HG03175 (cell line): Measurements from ENCODE around the gene SLC9A9.
"Not testable (repeated sequence)": the region's sequence is repeated elsewhere in the genome, so short reads cannot be mapped to it uniquely, and the experiment has no call there.

Source experiments
- ATAC-seq: cut with Tn5 transposase; IDR thresholded peaks from one replicate; pipeline ENCODE4 v1.9.1; 2021; ENCODE audit warnings: mild to moderate bottlenecking, moderate library complexity; ENCODE audit not compliant: unreplicated experiment

SLC9A9 gene

DNA sequence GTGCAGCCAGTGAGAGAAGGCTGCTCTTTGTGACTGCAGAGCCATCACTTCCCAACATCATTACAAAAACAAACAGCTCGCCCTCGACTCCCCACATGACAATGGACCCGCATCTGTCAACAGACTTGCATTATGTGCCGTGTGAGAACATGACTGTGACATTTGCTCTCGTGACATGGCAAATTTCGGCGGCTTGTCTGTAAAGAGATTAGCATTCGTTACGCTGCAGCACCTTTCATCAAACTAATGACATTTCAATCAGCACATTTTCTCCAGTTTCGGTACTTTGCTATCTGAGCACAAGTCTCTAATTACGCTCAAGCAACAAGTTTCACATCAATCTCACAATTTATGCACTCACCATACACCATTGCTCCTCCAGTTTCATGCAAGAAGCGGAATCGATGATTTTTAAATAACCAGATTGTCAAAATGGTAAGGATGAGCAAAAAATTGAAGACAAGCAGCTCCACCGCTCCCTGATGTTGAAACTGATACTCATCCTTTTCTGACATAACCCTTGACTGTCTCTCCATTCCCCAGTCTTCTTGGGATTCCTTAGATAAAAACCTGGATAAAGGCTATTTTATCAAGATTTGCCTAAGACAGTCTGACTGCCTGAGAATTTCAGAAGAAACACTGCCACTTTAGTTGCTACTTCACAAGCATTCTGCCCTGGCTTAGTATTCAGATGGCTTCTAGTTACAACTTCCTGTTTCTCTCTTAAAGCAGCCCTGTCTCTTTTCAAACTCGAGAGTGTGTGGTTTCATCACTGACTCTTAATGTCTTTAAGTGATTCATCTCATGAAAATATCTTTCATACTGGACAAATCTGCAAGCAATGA, at the start of gene SLC9A9:
Gene SLC9A9 (minus strand): TSS at position 682 of the 845 bp plus-strand sequence. CDS start 146 bp downstream, at position 536.
- ATAC-seq = peak; percentile 95

DNA sequence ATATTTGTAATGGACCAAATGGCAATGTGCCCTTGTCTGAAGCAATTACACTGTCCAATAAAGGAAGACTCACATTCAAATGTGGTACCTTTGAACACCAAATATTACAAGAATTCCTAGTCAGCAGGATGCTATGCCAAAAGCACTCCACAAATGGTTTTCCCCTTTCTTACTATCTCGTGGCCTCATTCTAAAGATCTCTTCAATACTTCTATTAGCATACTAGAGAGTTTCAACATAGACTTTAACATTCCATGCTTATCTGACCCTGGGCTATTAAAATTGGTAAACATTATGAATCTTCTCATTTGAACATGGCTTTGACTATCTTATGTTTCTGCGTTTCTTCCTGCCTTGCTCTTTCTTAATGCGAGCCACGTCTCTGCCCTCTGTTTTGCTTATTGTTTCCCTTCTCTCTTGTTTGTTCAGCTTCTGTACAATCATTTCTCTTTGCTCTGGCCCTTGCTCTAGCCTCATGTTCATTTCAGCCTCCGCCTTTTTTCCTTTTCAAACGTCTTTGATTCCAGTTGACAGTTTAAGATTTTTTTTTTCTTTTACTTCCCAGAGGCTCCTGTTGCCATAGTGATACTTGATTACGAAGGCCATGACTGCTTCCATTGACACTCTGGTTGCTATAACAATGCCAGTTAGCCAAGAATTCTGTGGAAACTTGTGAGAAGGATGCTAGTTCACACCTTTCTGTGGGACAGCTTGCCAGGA, 49.5 kb upstream of the SLC9A9 start:
- no peak for ATAC-seq

DNA sequence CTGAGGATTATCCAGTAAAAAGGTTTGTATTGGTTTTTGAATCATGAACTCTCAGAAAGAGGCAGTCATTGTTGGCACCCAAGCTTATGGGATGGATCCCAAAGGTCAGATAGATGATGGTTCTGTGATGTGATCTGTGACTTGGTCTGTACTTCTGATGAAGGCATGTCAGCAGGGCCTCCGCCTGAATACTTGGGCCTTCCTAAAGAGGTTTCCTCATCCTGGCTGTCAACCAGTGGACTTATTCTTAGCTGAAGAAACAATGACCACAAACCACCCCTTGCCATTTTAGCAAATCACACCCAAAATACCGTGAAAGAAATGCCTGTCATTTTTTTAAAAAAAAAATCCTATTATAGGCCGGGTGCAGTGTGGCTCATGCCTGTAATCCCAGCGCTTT, 48.2 kb upstream of the SLC9A9 start:
- ATAC-seq = no peak

DNA sequence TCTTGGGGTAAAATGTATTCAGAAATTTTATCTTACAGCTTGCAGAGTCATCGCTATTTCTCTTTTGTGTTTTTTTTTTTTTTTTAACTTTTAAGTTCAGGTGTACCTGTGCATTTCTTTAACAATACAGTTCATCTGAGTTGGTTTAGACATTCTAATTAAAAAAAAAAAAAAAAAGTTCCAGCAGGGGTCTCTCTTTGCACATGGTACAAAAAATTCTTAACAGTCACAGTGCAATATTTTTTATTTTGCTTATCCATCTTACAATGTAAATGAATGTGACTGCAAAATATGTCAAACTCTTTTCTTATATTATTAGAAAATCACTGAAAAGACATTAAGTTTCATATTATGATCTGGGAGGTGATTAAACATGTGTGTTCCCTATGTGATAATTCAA, 47.5 kb upstream of the SLC9A9 start:
- no peak for ATAC-seq

DNA sequence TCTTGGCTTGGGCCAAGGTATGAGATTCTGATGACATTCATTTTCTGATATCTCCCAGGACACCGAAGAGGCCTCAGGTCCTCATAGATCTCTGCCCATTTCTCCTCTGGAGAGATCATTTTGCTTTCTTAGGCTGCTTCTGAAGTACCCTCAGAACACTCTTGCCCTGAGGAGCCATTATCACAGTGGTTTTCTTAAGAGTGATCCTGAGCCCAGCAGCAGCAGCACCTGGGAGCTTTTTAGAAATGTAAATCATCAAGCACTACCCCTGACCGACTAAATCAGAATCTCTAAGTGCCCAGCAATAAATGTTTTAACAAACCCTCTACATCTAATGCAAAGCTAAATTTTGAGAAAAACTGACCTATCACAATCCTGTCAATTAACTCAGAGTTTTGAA, 40.6 kb upstream of the SLC9A9 start:
- no peak for ATAC-seq

DNA sequence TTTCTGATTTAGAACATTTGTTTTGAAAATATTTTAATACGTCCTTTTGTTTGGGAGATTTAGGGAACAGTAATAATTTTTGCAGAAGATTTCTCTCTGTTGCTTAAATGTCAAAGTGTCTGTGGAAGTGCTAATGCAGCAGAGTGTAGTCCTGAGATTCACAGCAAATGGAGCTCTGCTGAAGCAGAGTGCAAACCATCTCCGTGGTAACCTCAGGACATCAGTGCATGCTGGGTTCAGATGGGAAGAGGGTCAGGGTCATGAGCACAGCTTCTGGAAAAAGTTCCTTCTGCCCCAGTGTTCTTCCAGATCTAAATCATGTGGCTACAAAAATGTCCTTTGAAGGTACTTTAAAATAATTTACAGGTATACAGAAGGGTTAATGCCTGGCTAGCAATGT, 39.9 kb upstream of the SLC9A9 start:
- ATAC-seq = no peak

DNA sequence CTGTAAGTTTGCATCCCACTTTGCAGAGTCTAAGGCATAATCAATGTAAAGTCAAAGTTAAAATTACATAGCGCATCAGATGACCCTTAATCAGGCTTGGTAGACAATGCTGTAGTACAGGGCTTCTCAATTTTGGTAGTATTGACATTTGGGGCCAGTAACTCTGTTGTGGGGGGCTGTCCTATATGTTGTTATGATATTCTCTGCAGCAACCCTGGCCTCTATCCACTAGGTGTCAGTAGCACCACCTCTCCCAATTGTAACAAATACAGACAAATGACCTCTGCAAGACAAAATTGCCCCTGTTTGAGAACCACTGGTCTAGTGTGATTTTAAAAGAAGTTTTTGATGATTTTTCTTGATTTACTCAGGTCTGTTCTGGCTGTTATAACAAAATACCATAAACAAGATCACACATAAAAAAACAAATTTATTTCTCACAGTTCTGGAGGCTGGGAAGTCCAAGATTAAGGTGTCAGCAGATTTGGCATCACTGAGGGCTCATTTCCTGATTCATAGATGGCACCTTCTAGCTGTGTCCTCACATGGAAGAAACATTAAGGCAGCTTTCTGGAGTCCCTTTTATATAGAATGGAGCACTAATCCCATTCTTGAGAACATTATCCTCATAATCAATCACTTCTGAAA, 37.6 kb upstream of the SLC9A9 start:
- ATAC-seq = peak; percentile 93

DNA sequence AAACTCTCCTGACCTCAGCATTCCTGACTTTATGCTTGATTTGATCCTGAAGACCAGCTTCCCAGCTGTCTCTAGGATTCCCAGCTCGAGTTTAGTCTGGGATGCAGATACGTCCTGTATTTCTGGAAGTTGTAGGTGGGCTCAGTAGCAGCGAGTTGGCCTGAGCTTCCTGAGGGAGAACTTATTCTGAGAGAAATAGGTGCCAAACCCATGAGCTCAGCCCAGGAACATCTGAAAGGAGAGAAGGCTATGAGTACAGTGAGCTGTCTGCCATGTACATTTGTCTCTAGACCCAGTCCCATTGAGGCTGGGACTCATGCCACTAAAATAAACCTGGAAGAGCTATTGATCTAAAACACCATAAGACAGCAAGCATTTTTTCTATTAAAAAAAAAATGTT, 36.6 kb upstream of the SLC9A9 start:
- no peak for ATAC-seq

DNA sequence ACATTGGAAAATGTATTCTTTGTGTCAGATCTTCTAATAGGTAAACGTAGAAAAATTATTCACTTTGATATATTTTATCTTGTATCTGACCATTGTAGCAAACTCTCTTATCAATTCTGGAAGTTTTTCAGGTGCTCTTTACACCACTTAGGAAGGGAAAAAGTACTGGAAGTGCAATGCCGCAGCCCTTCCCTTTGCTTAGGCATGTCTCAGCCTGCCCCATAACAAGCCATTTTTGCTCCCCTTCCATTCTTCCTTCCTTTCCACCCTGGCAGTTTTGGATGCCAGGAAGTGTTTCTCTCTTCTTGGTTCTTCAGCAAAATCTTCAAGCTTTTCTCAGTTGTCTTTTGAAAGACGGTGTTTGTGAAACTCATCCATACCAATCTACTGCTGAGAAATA, 34.9 kb upstream of the SLC9A9 start:
- ATAC-seq = no peak

DNA sequence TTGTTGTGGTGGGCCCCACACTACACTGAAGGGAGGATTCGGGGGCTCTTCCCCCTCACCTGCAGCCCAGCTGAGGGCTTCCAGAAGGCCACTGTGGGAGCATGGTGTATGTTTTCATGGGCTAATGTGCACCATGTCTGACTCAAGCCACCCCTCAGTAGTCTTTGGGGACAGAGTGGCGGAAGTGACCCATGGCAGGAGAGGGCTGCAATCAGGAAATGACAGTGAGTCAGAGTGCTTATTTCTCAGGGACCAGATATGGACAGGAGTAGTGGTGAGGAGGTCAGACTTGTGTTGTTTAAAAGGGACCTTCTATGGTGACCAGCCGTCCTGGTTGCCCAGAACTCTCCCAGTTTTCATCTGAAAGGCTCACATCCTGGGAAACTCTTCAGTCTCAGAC, 32.8 kb upstream of the SLC9A9 start:
- ATAC-seq = no peak

DNA sequence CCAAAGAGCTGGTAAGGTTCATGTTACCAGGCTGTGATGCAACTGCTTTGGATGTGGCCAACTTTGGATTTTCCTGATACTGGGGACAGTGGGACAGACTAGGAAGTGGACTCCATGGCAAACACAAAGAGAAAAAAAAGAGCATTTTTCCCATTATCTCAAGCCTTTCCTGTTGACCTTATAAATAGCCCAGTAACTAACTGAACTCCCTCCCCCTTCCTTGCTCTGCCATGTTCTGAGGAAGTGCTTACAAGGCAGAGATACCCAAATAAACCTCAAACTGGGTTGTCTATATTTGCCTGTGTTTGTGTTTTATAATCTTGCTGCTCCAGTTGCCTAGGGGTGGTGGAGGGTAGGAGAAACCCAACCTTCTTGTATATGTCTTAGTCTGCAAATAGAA, 27.3 kb upstream of the SLC9A9 start:
- no peak for ATAC-seq

DNA sequence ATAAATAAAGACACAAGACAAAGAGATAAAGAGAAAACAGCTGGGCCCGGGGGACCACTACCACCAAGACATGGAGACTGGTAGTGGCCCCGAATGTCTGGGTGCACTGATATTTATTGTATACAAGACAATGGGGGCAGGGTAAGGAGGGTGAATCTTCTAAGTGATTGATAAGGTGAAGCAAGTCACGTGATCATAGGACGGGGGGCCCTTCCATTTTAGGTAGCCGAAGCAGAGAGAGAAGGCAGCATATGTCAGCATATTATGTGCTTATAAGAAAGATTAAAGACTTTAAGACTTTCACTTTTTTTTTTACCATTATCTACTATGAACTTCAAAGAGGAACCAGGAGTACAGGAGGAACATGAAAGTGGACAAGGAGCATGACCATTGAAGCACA, 25.3 kb upstream of the SLC9A9 start:
- not testable (repeated sequence) for ATAC-seq

DNA sequence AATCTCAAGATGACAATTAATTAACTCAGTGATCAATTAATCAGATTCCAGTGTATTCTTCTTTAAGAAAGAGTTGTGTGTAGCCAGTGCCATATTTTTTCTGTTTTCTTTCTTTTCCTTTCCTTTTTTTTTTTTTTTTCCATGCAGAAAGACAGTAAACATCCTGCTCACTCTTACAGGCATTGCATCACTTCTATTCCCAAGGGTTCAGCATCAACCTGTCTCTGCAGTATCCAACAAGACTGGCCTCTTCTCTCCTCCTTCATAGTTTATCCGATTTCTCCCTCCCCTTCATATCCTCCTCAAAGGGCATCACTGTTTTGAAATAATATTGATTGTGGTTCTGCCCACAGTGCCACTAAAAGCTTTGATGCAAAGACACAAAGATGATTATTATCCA, 17.0 kb upstream of the SLC9A9 start:
- ATAC-seq = no peak

DNA sequence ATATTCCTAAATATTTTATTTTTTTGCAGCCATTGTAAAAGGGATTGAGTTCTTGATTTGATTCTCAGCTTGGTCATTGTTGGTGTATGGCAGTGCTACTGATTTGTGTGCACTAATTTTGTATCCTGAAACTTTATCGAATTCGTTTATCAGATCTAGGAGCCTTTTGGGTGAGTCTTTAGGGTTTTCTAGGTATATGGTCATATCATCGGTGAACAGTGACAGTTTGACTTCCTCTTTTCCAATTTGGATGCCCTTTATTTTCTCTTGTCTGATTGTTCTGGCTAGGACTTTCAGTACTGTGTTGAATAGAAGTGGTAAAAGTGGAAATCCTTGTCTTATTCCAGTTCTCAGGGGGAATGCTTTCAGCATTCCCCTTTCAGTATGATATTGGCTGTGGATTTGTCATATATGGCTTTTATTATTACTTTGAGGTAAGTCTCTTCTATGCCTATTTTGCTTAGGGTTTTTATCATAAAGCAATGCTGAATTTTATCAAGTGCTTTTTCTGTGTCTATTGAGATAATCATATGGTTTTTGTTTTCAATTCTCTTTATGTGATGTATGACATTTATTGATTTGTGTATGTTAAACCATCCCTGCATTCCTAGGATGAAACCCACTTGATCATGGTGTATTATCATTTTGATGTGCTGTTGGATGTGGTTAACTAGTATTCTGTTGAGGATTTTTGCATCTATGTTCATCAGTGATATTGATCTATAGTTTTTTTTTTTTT, 11.4 kb upstream of the SLC9A9 start:
- no peak for ATAC-seq

DNA sequence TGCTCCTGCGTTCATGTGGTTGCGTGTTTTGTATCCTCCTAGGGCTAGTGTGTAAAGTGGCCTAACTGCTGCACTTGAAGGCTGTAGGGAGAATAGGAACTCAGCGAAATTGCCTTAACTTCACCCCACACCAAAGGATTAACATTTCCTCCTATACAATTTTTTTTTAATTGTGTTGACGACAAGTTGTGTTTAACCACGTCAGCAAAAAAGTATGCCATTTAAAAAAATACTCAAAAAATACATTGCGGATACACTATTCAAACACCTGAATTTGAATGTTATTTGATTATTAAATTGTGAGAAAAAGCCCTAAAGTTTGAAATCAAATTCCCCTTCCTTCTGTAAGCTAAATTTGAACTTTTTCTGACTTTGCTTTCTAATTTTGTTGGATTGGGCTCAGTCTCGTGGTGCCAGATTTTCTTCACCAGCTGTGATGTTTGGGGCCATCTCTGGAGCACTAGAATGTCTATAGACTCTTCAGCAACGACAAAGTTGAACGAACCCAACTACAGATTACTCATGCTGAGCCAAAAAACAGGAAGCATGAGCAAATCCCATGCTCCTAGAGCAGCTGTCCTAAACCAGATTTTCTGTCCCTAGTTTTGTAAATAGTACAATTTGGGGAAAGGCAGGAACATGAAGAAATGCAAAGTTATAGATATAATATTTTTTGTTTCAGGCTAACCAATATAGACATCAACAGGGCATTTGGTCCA, 8.1 kb upstream of the SLC9A9 start:
- no peak for ATAC-seq

DNA sequence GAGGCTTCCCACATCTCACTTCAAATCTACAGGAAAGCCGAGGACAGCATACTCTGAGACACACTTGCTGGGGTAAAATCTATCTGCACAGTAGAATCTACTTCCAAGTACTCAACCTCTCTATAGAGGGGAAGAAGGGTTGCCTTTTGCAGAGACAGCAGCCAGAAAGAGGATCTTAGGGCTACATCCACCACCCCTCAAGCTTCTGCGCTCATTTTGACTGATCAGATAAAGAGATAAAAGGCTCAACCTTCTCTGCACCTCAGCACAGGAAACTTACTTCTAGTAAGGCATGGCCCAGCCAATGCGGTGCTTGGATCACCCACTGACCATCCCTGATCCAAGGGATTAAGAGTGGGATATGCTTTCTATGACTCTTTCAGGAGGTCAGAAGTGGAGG, 6.9 kb upstream of the SLC9A9 start:
- no peak for ATAC-seq

DNA sequence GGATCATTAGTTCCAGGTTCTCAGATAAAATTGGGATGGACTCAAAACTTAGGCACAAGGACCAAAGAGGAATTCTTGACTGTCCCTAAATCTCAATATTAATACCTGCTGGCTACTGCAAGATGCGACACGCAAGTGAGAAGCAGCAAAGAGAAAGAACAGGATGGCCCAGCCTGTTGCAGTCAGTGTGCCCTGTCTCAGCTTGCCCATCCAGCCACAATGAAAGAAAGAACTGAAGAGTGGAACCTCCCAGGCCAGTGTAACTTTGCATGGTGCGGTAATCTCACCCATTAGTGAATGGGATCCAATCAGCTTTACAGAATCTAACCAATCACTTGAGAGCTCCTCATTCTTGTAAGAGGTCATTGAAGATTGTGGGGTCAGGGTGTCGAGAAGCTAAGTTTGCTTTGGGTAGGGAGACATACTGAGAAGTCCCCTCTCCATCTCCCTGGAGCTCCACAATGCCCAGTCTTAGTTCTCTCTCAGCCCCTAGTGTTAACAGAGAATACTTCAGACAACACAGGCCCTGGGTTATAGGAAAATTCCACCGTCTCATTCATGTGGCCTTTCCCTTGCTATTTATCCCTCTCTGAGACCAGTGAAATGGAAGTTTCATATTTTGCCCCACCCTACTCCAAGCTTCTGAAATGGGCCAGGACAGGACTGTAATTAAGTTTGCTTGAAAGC, 3.2 kb upstream of the SLC9A9 start:
- ATAC-seq = no peak

DNA sequence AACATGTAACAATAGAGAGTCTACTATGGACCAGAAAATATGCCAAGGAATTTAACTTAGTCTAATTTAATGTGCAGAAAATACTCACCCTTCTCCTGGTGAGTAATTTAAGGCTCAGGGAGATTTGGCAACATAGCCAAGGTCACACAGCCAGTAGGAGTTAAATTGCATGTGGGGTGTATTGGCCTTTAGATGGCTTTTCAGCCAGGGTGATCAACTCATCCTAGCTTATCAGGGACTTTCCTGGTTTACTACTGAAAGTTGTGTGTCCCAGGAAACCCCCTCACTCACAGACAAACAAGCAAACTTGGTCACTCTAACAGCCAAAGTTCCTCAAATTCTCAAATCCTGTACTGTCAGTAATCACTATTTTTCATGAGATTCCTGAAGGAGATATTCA, 2.6 kb upstream of the SLC9A9 start:
- ATAC-seq = no peak

DNA sequence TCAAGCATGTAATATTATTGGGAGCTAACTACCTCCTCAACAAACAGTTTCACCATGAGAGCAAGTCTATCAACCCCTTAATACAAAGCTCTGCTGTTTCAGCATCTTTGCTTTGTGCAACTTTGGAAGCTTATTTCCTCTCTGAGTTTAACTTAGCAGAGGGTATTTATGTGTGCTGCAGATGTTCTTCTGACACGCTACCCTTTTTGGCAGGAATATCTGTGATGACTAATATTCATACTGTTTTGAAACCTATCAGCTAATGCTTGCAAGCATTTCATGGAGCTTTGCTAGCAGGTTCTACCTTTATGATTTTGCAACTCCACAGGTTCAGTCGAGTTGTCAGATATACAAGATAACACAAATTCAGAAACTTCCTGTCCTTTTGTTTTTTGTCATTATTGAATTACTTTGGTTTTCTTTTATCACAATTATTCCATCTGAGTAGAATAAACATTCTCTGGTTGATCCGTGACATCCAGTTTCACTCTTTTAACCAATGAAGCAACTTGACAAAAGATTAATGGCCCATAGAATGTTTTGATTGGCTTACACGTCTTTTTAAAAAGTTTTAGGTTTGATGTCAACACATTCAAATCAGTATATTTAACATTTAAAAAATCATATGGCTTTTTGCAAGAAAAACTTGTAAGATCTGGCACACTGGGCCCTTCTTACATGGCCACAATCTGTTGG, 1.7 kb upstream of the SLC9A9 start:
- ATAC-seq = peak; percentile 39
